ENCODE results near the gene ENOX1. TPM values are rescaled to one million over a fixed set of nuclear protein-coding genes. Genes with fewer than 3 reads are reported as not detected.

The ENOX1 gene
- total and polyA plus RNA-seq, 9 of the 15 experiments (the other 6 are each of a cell fraction or from before 2014, with no cell fraction given) = not detected

DNA sequence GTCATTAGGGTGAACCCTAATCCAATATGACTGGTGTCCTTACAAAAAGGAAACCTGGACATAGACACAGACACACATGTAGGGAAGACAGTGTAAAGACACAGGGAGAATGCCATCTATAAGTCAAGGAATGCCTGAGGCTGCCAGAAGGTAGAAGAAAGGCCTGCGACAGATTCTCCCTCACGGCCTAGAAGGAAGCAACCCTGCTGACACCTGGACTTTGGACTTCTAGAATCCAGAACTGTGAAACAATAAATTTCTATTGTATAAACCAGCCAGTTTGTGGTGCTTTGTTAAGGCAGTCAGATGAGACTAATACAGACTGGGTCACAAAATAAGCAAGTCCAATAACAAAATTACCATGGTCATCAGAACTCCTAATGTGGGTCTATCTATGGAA, 120.4 kb downstream of the ENOX1 start:
- DNase-seq (ENCODE audit: extremely low read depth in 1 of 4, low spot score in 3 of 4) (no peak), FAIRE-seq (no peak), ATAC-seq (no peak)
- 0% methylated on average over 2 of the region's 2 CpGs for WGBS (ENCODE audit: insufficient coverage, low coverage, missing lambda C conversion rate)
- no peaks in the 10 kb centered on the region for H3K9me3 ChIP-seq (replicated peaks; ENCODE audit: control insufficient read depth, insufficient read depth, low read depth, low read length)
- ChIA-PET POLR2A (no interaction called here), CTCF (ENCODE audit: low intra/inter-chr PET ratio) (no interaction called here)
- no peaks in the 10 kb centered on the region for H4K20me1 ChIP-seq (replicated peaks; ENCODE audit: control insufficient read depth, insufficient read depth, low read length)
- no peaks in the 10 kb centered on the region for H3K36me3 ChIP-seq (ENCODE audit: control insufficient read depth, insufficient read depth, low read length)
- BruUV-seq (replicated peaks) = no TSS peak
- H3K27me3 ChIP-seq (ENCODE audit: control insufficient read depth in 2 of 2, insufficient read depth in 2 of 2, low read length in 2 of 2) = no peaks in the 10 kb centered on the region
- H3K9ac ChIP-seq (ENCODE audit: insufficient read depth in 1 of 2, low read depth in 2 of 2, low read length in 2 of 2) = no peak overlapping the region
- H3K4me2 ChIP-seq (ENCODE audit: insufficient read depth, low read length) = no peak overlapping the region
- no peaks in the 10 kb centered on the region for H3K79me2 ChIP-seq (ENCODE audit: control insufficient read depth, insufficient read depth, low read length)
- in situ Hi-C loops (cut with MboI) (no loop called here), intact Hi-C loops (cut with micrococcal nuclease) (no loop called here)
- no peaks in the 10 kb centered on the region for H3K4me1 ChIP-seq (replicated peaks in 1 of 2; ENCODE audit: control insufficient read depth in 2 of 2, insufficient read depth in 2 of 2, low read length in 2 of 2)
- H3K4me3 ChIP-seq = no peak overlapping the region
- H2AFZ ChIP-seq (ENCODE audit: low read depth, low read length) = no peak overlapping the region
- no peak overlapping the region for H3K27ac ChIP-seq (ENCODE audit: extremely low read depth, low read depth, low read length)
- TF ChIP-seq THRAP3 (IDR thresholded peaks at IDR 0.05; ENCODE audit: borderline replicate concordance) = no peak
- no peak for TF ChIP-seq NCOA1 (IDR thresholded peaks at IDR 0.05; ENCODE audit: low read depth)
- TF ChIP-seq, protein P1, sequence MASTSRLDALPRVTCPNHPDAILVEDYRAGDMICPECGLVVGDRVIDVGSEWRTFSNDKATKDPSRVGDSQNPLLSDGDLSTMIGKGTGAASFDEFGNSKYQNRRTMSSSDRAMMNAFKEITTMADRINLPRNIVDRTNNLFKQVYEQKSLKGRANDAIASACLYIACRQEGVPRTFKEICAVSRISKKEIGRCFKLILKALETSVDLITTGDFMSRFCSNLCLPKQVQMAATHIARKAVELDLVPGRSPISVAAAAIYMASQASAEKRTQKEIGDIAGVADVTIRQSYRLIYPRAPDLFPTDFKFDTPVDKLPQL (IDR thresholded peaks at IDR 0.05; ENCODE audit: extremely low read depth, insufficient read length) = no peak
- no peak for TF ChIP-seq GABPA (tag; conservative IDR thresholded peaks at IDR 0.05; ENCODE audit: low read depth)
- TF ChIP-seq, protein P2, sequence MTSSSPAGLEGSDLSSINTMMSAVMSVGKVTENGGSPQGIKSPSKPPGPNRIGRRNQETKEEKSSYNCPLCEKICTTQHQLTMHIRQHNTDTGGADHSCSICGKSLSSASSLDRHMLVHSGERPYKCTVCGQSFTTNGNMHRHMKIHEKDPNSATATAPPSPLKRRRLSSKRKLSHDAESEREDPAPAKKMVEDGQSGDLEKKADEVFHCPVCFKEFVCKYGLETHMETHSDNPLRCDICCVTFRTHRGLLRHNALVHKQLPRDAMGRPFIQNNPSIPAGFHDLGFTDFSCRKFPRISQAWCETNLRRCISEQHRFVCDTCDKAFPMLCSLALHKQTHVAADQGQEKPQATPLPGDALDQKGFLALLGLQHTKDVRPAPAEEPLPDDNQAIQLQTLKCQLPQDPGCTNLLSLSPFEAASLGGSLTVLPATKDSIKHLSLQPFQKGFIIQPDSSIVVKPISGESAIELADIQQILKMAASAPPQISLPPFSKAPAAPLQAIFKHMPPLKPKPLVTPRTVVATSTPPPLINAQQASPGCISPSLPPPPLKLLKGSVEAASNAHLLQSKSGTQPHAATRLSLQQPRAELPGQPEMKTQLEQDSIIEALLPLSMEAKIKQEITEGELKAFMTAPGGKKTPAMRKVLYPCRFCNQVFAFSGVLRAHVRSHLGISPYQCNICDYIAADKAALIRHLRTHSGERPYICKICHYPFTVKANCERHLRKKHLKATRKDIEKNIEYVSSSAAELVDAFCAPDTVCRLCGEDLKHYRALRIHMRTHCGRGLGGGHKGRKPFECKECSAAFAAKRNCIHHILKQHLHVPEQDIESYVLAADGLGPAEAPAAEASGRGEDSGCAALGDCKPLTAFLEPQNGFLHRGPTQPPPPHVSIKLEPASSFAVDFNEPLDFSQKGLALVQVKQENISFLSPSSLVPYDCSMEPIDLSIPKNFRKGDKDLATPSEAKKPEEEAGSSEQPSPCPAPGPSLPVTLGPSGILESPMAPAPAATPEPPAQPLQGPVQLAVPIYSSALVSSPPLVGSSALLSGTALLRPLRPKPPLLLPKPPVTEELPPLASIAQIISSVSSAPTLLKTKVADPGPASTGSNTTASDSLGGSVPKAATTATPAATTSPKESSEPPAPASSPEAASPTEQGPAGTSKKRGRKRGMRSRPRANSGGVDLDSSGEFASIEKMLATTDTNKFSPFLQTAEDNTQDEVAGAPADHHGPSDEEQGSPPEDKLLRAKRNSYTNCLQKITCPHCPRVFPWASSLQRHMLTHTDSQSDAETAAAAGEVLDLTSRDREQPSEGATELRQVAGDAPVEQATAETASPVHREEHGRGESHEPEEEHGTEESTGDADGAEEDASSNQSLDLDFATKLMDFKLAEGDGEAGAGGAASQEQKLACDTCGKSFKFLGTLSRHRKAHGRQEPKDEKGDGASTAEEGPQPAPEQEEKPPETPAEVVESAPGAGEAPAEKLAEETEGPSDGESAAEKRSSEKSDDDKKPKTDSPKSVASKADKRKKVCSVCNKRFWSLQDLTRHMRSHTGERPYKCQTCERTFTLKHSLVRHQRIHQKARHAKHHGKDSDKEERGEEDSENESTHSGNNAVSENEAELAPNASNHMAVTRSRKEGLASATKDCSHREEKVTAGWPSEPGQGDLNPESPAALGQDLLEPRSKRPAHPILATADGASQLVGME (CRISPR knock-in tag; IDR thresholded peaks at IDR 0.05) = no peak
- no peak for TF ChIP-seq RAD21 (CRISPR knock-in tag; conservative IDR thresholded peaks at IDR 0.05 in 1 of 2, IDR thresholded peaks at IDR 0.05 in 1 of 2)
- no peak for TF ChIP-seq ZNF354B (CRISPR knock-in tag; IDR thresholded peaks at IDR 0.05)
- no peak for TF ChIP-seq TCFL5 (CRISPR knock-in tag; conservative IDR thresholded peaks at IDR 0.05)
- TF ChIP-seq, protein P3, sequence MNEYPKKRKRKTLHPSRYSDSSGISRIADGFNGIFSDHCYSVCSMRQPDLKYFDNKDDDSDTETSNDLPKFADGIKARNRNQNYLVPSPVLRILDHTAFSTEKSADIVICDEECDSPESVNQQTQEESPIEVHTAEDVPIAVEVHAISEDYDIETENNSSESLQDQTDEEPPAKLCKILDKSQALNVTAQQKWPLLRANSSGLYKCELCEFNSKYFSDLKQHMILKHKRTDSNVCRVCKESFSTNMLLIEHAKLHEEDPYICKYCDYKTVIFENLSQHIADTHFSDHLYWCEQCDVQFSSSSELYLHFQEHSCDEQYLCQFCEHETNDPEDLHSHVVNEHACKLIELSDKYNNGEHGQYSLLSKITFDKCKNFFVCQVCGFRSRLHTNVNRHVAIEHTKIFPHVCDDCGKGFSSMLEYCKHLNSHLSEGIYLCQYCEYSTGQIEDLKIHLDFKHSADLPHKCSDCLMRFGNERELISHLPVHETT (CRISPR knock-in tag; conservative IDR thresholded peaks at IDR 0.05 in 1 of 2, IDR thresholded peaks at IDR 0.05 in 1 of 2) = no peak
- no peak for TF ChIP-seq TARDBP (IDR thresholded peaks at IDR 0.05)
- TF ChIP-seq, protein P4, sequence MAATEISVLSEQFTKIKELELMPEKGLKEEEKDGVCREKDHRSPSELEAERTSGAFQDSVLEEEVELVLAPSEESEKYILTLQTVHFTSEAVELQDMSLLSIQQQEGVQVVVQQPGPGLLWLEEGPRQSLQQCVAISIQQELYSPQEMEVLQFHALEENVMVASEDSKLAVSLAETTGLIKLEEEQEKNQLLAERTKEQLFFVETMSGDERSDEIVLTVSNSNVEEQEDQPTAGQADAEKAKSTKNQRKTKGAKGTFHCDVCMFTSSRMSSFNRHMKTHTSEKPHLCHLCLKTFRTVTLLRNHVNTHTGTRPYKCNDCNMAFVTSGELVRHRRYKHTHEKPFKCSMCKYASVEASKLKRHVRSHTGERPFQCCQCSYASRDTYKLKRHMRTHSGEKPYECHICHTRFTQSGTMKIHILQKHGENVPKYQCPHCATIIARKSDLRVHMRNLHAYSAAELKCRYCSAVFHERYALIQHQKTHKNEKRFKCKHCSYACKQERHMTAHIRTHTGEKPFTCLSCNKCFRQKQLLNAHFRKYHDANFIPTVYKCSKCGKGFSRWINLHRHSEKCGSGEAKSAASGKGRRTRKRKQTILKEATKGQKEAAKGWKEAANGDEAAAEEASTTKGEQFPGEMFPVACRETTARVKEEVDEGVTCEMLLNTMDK (IDR thresholded peaks at IDR 0.05; ENCODE audit: borderline replicate concordance, insufficient read depth, low read depth, low read length, poor library complexity, severe bottlenecking) = no peak
- H3K9me1 ChIP-seq (ENCODE audit: control insufficient read depth, insufficient read depth, low read length) = no peaks in the 10 kb centered on the region
